HuH-7 (cell line): ENCODE data around the gene TSPAN32.
"Not testable (repeated sequence)": the region's sequence is repeated elsewhere in the genome, so short reads cannot be mapped to it uniquely, and the experiment has no call there.

Experiments used
- DNase-seq: peaks from one replicate; pipeline ENCODE4 v3.0.0; 2011; ENCODE audit warnings: low spot score

Gene TSPAN32

DNA sequence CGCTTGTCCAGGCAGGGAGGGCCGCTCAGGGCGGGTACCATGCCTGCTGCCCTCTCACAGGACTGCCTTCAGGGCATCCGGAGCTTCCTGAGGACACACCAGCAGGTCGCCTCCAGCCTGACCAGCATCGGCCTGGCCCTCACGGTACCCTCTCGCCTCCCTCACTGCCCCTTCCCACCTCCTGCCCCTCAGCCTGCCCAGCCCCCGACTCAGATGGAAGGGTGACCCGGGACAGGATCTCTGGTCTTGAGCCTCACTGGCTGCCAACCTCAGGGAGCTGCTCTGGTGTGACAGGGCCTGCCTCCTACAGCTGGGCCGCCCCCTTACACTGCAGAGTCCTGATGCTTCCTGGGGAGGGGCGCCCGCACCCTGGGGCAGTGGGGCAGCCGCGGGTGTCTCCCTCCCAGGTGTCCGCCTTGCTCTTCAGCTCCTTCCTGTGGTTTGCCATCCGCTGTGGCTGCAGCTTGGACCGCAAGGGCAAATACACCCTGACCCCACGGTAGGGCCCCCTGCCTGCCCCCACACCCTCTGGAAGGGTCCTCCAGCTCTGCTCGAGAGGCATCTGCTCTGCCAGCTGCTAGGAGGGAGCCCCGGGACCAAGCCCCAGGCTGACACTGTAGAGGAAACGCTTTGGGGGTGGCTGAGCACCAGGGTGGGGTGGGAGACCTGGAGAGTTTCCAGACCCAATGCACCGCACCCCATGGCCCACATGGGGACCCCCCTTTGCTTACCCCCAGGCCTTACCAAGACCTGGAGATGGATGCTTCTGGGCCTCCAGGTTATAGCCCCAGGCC, 14.6 kb downstream of the TSPAN32 start:
- DNase-seq, result no peak

DNA sequence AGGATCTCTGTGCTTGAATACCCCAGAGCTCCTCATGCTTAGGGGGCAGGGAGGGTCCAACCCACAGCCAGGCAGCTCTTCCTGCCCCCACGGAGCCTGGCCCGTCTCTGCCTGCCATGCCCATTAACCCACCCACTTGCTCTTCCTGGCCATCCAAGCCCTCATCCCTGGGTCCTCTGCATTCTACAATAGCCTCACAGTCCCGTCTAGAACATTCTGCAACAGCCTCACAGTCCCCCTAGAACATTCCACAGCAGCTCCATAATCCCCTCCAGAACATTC, 15.1 kb downstream of the TSPAN32 start:
- DNase-seq, result no peak

DNA sequence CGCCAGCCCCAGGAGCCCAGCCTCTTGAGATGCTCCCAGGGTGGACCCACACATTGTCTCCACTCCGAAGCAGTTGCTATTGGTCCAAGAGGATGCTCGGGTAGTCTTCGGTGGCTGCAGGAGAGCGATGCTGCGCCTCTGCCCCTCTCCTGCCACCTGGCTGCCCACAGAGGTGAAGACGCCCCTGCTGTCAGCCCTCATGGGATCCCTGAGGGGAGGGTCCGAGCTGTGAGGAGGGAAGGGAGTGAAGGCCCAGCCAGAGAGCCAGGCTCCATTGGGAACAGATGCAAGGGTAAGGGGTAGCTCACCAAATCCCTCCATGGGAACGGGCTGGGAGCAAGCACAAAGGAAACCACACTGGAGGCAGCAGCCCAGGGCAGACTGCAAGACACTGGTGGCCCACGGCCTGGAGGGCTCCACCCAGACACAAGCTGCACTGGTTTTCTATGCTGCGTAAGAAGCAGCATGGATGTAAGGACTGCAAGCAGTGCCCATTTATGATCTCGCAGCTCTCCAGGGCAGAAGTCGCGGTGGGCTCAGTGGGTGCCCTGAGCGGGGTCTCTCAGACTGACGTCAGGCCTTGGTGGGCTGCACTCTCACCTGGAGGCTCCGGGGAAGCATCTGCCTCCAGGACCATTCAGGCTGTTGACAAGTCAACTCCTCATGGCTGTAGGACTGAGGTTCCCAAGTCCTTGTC, 15.7 kb downstream of the TSPAN32 start:
- DNase-seq, result no peak

DNA sequence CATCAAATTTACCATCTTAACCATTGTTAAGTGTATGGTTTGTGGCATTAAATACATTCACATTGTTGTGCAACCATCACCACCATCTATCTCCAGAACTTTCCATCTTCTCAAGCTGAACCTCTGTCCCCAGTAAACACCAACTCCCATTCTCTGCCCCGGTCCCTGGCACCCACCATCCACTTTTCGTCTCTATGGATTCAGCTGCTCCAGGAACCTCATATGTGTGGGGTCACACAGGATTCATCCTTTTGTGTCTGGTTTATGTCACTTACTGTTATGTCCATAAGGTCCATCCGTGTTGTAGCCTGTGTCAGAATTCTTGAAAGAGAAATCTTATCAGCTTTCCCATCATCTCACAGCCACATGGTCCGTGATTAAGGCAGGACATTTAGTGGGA, 16.3 kb downstream of the TSPAN32 start:
- DNase-seq, result no peak

DNA sequence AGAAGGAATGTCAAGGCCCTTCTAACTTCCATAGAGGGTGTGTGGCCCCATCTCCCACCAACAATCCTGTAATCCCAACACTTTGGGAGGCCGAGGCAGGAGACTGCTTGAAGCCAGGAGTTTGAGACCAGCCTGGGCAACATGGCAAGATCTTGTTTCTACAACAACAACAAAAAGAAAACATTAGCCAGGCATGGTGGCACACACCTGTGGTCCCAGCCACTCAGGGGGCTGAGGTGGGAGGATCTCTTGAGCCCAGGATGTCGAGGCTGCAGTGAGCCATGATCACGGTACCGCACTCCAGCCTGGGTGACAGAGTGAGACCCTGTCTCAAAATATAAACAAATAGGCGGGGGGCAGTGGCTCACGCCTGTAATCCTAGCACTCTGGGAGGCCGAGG, 16.9 kb downstream of the TSPAN32 start:
- no peak for DNase-seq

DNA sequence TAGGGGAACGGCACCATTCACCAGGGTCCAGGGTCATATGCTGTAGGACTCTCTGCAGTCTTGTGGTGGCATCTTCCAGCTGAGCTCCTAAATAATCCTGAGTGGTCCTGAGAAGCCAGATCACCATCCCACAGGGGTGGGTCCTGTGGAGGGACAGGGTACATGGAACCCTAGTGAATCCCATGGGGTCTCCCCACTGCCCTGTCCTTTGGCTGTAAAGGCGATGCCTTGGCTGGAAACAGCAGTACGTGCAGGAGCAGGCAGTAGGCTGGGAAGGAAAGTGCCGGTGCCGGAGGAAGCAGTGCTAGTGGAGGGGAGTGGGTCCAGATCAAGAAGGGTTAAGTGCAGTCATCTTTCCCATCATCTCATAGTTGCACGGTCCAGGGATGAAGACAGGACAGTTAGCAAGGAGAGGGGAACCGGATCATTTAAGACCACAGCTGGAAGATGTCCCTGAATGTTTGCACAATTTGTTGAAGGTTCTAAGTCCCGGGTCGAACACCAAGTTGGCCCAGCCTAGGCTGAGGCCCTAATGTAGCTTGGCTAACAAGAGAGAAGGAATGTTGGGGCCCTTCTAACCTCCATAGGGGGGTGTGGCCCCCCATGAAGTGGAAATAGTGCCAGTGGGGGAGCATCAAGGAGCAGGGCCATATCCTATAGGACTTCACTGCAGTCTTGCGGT, 18.1 kb downstream of the TSPAN32 start:
- DNase-seq, result no peak

DNA sequence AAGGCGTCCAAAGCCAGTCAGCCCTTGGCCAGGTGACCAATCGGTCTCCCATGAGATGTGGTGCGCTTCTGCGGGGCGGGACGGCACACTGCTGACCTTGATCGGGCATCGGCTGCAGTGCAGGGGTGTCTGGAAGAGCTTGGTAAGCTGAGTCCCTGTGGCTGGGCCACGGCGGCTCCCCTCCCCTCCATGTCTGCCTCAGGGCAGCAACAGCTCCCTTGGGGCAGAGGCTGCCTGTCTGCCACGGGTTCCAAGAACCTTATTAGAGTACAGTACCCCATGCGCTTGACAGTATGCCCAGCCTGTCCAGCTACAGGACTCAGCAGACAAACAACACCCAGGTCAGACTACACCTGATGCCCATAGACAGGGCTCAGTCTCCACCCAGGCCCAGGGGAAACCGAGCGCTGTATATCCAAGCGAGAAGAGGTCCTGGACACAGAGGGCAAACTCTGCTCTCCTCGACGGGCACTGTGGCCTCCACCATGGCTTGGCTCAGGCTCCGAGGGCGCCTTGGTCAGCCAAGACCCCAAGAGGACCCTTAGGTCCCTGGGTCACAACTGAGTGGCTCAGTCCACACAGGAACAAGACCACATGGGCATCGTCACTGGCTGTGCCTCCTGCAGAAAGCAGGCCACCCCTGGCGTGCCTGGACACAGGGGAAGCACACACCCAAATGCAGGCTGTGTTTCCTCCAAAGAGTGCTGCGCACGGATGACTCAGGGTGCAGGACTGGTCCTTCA, 18.9 kb downstream of the TSPAN32 start:
- DNase-seq, result no peak

DNA sequence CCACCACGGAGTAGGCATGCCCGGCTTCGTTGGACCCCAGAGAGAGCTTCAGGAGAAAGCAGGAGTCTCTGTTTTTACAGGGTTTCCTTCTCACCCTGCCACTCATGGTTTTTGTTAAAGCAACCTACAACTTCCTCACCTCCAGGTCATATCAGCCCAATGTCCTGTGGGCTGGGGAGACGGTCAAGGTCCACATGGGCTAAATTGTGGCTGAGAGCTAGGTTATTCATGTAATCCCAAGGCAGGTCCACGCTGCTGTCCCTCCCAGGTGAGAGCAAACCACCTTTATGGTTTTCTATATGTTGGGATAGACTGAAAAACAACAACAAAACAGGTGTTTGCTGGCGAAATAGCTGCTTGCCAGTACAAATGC, 19.5 kb downstream of the TSPAN32 start:
- no peak for DNase-seq

DNA sequence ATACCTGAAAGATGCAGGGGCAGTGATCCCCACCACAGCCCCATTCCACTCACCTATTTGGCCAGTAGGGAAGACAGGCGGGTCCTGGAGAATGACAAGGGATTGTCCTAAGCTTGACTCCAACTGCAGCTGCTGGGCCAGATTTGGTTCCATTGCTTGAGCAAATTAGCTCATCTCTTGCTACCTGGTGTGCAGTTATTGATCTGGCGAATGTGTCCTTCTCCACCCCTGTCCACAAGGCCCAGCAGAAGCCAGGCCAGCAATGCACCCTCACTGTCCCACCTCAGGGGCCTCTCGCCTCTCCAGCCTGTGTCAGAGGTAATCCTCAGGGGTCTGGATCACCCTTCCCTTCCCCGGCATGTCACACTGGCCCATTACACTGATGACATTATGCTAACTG, 23.3 kb downstream of the TSPAN32 start:
- no peak for DNase-seq

DNA sequence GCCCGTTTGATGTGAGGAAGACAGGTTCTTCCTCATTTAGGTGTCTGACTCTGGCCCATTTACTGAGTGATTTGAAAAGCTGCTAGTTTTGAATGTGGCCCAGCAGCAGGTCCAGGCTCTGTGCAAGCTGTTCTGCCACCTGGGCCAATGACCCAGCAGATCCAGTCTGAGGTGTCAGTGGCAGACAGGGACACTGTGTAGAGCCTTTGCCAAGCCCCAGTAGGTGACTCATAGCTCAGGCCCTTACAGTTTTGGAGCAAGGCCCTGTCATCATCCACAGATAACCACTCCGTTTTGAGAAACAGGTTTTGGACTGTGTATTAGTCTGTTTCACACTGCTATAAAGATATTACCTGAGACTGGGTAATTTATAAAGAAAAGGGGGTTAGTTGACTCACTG, 23.9 kb downstream of the TSPAN32 start:
- no peak for DNase-seq

DNA sequence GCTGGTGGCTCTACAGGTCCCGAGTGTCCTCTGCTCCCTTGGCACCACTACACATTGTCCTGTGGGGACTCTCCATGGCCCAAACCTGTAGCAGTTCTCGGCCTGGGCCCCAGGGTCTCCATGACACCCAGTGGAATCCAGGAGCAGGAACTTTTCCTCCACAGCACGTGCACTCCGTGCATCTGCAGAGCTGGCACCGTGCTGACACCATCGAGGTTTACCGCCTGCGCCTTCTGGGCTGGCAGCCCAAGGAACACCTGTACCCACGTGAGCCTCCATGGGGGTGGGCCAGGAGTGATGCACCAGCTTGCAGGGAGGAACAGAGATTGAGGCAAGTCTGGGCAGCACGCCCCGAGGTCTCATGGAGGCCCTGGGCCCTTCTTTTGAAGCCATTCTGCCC, 25.2 kb downstream of the TSPAN32 start:
- no peak for DNase-seq

DNA sequence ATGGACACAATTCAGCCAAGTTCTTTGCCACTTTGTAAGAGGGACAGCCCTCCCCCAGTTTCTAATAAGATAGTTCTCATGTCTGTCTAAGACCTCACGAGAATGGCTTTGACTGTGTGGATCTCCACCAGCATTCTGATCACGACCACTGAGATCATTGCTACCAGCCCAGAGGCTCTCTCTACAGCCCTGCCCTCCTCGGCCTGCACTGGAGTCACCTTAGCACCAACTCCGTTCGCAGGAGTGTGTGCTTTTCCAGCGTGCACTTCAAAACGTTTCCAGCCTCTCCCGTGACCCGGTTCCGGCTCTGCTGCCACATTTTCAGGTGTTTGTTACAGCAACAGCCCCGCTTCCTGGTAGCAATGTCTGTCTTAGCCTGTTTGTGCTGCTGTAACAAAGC, 26.2 kb downstream of the TSPAN32 start:
- DNase-seq, result no peak

DNA sequence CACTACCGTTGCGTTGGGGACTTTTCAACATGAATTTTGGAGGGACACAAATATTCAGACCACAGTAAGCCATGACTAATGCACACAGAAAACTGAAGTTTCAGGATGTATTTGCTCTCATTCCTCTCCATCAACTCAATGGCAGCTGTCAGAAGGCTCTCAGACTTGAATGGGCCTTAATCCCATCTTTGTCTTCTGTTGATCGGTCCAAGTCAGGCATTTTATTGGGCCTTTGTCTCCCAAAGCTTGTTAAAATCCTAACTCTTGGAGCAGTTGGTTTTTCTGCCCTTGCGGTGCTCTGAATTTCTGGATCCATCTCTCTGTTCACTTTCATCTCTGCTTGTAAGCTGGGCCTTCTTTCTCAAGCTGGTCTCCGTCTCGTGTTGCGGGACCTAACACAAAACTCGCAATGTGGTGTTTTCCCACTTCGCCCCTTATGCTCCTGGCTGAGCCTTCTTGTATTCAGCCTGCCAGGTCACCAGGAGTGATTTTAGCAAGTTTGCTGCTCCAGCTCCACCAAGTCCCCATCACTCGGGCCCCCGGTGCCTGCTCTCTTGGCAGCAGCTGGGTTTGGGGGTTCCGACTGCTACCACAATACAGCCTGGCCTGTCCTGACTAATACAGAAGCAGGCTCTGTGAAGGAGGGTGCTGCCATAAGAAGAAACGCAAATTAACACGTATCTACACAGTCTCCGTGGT, 27.0 kb downstream of the TSPAN32 start:
- DNase-seq, result no peak

DNA sequence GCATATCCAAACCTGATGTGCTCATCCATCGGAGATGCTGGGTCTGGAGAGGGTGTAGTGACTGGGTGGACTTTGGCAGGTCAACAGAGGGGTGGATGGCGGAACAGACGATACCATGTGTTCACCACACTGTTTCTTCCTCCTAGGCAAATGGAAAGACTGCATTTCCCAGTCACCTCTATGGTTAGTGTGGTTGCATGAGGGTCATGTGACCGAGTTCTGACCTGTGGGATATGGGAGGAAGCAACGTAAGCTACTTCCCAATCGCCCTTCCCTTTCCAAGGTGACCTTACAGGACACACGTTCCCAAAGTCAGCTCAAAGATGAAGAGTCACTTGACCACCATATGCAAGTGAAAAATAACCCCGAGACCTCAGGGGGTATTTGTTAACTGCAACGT, 27.7 kb downstream of the TSPAN32 start:
- DNase-seq, result no peak

DNA sequence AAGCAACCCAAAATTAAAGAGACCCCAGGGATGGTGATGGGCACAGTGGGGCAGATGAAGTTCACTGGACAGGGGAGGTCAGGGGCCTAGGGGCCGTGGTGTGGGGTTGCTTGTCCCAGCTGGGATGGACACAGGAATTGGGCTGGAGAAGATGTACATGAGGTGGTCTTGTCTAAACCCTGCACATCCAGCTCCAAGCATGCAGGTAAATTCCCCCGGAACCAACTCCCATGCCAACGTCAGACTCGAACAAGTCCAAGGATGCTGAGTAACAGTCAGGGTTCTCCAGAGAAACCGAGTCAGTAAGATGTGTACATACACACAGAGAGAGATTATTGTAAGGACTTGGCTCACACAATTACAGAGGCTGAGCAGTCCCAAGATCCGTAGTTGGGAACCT, 28.9 kb downstream of the TSPAN32 start:
- DNase-seq, result no peak

DNA sequence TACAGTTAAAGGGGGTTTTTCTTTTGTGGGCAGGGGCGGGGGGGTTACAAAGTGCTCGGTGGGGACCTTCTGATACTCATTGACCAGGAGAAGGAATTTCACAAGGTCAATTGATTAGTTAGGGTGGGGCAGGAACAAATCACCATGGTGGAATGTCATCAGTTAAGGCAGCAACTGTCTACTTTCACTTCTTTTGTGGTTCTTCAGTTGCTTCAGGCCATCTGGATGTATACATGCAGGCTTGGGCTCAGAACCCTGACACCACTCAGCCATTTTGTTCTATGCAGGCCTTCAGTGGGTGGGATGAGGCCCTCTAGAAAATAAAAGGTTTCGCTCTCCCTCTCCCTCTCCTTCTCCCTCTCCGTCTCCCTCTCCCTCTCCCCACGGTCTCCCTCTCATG, 29.6 kb downstream of the TSPAN32 start:
- no peak for DNase-seq

DNA sequence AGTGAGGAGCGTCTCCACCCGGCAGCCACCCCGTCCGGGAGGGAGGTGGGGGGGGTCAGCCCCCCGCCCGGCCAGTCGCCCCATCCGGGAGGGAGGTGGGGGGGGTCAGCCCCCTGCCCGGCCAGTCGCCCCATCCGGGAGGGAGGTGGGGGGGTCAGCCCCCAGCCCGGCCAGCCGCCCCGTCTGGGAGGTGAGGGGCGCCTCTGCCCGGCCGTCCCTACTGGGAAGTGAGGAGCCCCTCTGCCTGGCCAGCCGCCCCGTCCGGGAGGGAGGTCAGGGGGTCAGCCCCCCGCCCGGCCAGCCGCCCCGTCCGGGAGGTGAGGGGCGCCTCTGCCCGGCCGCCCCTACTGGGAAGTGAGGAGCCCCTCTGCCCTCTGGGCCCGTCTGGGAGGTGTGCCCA, 30.8 kb downstream of the TSPAN32 start:
- not testable (repeated sequence) for DNase-seq

DNA sequence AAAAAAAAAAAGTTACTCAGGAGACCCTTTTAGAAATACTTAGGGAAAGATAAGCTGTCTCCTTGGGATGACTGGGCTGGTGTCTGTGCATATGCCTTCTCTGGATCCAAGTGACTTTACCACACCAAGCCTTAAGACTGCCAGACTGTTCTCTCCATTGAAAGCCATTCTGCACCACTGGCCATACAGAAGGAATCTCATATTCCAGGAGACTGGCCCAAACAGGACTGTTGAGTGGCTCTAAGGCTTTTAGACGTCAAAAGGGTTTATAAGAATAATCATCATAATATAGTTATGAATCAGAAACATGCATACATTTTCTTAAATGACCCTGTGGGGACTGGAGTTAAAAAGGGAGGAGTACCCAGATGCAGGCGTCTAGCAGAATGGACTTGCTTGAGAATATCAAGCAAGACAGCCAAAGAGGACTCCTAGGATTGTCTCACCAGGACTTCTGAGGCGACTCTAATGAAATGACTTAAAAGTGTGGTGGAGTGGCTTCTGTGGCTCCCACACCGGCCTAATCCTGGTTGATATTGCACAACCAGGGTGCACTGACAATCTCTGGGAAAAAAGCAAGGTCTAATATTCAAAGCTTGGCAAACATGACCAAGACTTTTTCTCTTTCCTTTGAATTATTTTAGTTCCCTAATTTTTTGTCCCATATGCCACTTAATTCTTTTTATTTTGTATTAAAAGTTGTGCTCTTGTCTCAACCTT, 31.8 kb downstream of the TSPAN32 start:
- not testable (repeated sequence) for DNase-seq

DNA sequence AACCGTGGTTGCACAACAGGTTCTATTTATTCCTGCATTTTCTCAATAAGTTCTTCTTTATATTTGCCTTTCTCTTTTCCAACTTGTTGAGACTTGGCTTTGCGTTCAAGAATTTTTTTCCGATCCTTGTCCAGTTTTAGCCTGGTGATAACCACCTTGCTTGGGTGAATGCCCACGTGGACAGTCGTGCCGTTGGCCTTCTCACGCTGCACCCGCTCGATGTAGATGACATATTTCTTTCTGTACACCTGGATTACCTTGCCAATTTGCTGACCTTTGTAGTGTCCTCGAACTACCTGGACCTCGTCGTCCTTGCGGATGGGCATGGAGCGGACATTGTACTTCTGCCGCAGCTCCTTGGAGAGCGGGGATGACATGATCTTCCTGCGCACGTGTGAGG, 33.5 kb downstream of the TSPAN32 start:
- not testable (repeated sequence) for DNase-seq

DNA sequence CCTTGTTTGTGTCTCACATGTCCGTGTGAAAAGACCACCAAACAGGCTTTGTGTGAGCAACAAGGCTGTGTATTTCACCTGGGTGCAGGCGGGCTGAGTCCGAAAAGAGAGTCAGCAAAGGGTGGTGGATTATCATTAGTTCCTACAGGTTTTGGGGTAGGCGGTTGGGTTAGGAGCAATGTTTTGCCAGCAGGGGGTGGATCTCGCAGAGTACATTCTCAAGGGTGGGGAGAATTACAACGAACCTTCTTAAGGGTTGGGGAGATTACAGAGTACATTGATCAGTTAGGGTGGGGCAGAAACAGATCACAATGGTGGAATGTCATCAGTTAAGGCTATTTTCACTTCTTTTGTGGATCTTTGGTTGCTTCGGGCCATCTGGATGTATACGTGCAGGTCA, 36.9 kb downstream of the TSPAN32 start:
- not testable (repeated sequence) for DNase-seq

DNA sequence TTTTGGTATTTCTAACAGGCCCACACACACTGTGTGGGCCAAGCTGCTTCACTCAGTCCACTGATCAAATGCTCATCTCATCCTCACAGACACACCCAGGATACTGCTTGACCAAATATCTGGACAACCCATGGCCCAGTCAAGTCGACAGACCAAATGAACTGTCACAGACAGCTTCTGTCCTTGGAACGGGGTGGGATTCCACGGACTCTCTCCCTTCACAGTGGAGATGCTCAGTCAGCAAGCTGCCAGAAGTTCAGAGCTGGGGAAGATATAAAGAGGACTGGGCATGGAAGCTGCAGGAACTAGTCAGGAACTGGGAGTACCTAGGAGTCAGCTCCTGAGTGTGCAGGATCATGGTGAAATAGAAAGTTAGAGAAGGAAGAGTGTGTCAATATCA, 40.7 kb downstream of the TSPAN32 start:
- DNase-seq, result no peak

DNA sequence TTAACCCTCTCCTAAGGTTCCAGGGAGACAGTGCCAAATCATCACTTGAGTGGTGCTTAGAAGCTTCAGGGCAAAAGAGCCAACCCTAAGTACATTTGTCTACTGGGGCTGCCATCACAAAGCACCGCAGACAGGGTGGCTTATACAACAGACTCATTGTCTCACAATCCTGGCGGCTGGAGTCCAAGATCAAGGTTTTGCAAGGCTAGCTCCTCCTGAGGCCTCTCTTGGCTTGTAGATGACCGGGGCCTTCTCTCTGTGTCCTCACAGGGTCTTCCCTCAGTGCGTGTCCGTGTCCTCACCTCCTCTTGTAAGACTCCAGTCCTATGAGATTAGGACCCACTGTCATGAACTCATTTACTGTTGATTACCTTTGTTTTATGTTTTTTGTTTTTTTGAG, 41.2 kb downstream of the TSPAN32 start:
- no peak for DNase-seq
